ENCODE data around the gene CFAP77. TPM values are rescaled to one million over a fixed set of nuclear protein-coding genes. Genes with fewer than 3 reads are reported as not detected.

Gene CFAP77
- total RNA-seq, 4 donors from 2014 or later, result not detected

DNA sequence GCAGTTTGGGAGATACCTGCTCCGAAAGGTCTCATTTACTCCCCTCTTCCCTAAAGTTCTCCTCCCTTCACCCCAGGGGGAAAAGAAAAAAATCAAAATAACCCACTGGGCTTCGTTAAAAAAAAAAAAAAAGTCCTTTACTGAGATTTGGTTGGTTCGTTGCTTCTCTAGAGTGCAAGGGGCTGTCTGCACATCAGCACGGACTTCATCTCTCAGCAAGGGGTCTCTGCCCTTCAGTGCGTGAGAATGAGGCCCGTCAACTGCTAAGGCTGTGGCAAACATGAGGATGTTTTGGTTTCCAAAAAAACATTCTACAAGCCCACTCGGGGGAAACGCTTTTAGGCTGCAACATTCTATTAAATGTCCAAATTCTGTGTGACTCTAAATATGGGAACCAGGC, 182.4 kb downstream of the CFAP77 start:
- no peaks in the 10 kb centered on the region for H3K9me3 ChIP-seq
- no peak overlapping the region for H3K4me3 ChIP-seq
- H3K4me1 ChIP-seq, result peaks cover 0 to 14% (median 12%) of the 10 kb centered on the region in 4 donors
- in situ Hi-C loops (cut with MboI; ENCODE audit: low pct_ligation_motif_present in 1 of 4, low pct_unique_long_range_greater_than_20kb in 1 of 4, low sequenced_read_pairs in 3 of 4), result no loop called here
- H3K27me3 ChIP-seq, result peaks cover 52% of the 10 kb centered on the region
- WGBS, 2 donors (ENCODE audit: low coverage in 1 of 2), result 87 to 88% methylated on average over 7 to 8 of the region's 8 CpGs
- no peak overlapping the region for H3K27ac ChIP-seq
- intact Hi-C loops (cut with DNase I; ENCODE audit: low total_unique reads), result no loop called here
- H3K36me3 ChIP-seq, result peaks cover 0 to 9% (median 1%) of the 10 kb centered on the region in 4 donors
- no peak for DNase-seq
- TF ChIP-seq, protein P1, sequence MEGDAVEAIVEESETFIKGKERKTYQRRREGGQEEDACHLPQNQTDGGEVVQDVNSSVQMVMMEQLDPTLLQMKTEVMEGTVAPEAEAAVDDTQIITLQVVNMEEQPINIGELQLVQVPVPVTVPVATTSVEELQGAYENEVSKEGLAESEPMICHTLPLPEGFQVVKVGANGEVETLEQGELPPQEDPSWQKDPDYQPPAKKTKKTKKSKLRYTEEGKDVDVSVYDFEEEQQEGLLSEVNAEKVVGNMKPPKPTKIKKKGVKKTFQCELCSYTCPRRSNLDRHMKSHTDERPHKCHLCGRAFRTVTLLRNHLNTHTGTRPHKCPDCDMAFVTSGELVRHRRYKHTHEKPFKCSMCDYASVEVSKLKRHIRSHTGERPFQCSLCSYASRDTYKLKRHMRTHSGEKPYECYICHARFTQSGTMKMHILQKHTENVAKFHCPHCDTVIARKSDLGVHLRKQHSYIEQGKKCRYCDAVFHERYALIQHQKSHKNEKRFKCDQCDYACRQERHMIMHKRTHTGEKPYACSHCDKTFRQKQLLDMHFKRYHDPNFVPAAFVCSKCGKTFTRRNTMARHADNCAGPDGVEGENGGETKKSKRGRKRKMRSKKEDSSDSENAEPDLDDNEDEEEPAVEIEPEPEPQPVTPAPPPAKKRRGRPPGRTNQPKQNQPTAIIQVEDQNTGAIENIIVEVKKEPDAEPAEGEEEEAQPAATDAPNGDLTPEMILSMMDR (IDR thresholded peaks at IDR 0.05), result no peak
- no peak for TF ChIP-seq EP300 (IDR thresholded peaks at IDR 0.05; ENCODE audit: low read depth)
- no peak for TF ChIP-seq POLR2AphosphoS5 (IDR thresholded peaks at IDR 0.05)
- no peak for TF ChIP-seq POLR2A (IDR thresholded peaks at IDR 0.05)

DNA sequence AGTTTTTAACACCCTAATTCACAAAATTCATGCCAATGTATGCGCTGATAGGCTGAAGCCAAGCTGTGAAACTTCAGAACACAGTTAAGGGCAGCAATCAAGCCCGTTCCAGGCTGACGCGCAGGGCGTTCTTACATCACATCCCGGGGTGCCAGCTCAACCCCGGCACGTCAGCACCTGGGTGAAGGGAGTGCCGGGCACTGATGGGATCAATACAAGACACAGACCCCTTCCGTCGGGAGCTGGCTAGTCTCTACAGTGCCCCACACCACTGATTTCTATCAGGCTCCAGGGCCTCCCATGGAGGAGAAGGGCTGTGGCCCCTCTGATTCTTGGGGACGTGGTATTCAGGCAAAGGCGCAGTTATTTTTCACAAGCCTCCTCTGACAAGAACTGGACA, 184.4 kb downstream of the CFAP77 start:
- H3K27me3 ChIP-seq, result peaks cover 33% of the 10 kb centered on the region
- intact Hi-C loops (cut with DNase I; ENCODE audit: low total_unique reads), result no loop called here
- H3K36me3 ChIP-seq, result peaks cover 0 to 9% (median 1%) of the 10 kb centered on the region in 4 donors

DNA sequence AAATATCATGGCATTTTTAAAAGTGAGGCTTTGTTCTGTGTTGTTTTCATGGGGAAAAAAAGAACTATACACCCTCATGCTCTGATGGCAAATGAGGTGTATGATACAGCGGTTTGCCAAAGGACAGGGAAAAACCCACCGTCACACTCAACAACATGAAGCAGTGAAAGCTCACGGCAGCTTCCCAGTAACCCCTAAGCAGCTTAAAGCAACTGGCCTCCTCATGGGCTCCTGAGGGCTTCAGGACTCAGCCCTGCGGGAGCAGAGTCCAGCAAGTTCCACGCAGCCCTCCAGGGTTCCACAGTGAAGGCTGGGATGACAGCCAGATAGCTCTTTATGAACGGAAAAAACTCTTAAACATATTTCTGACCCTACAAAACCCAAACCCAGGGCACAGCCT, 185.3 kb downstream of the CFAP77 start:
- H3K36me3 ChIP-seq, result peaks cover 0 to 9% (median 1%) of the 10 kb centered on the region in 4 donors
- no peak for TF ChIP-seq POLR2A (IDR thresholded peaks at IDR 0.05)
- TF ChIP-seq EP300 (IDR thresholded peaks at IDR 0.05; ENCODE audit: low read depth), result no peak
- TF ChIP-seq, protein P1 (IDR thresholded peaks at IDR 0.05), result no peak
- TF ChIP-seq POLR2AphosphoS5 (IDR thresholded peaks at IDR 0.05), result no peak
- H3K27me3 ChIP-seq, result peaks cover 24% of the 10 kb centered on the region
- peaks cover 0 to 5% (median under 1%) of the 10 kb centered on the region in 4 donors for H3K4me1 ChIP-seq
- no peak overlapping the region for H3K4me3 ChIP-seq
- H3K27ac ChIP-seq, result no peak overlapping the region
- no peaks in the 10 kb centered on the region for H3K9me3 ChIP-seq
- intact Hi-C loops (cut with DNase I; ENCODE audit: low total_unique reads) (no loop called here), in situ Hi-C loops (cut with MboI; ENCODE audit: low pct_ligation_motif_present in 1 of 4, low pct_unique_long_range_greater_than_20kb in 1 of 4, low sequenced_read_pairs in 3 of 4) (no loop called here)
- DNase-seq, result no peak
- WGBS, 2 donors (ENCODE audit: low coverage in 1 of 2), result 81 to 88% methylated on average over 4 to 6 of the region's 6 CpGs

More for the DNA sequence above, 184.4 kb downstream of the CFAP77 start:
- Histone ChIP-seq H3K4me3 (no peak overlapping the region), H3K27ac (no peak overlapping the region), H3K4me1 (peaks cover 0 to 14% (median 9%) of the 10 kb centered on the region in 4 donors), H3K9me3 (no peaks in the 10 kb centered on the region)
- 98% methylated on average over 10 of the region's 13 CpGs; no CpG with 5 or more reads in 1 of the 2 donors for WGBS, 2 donors (ENCODE audit: low coverage in 1 of 2)
- no peak for DNase-seq
- TF ChIP-seq, protein P1 (IDR thresholded peaks at IDR 0.05), result no peak
- TF ChIP-seq POLR2A (IDR thresholded peaks at IDR 0.05) (no peak), EP300 (IDR thresholded peaks at IDR 0.05; ENCODE audit: low read depth) (no peak), POLR2AphosphoS5 (IDR thresholded peaks at IDR 0.05) (no peak)
- in situ Hi-C loops (cut with MboI; ENCODE audit: low pct_ligation_motif_present in 1 of 4, low pct_unique_long_range_greater_than_20kb in 1 of 4, low sequenced_read_pairs in 3 of 4), result no loop called here

DNA sequence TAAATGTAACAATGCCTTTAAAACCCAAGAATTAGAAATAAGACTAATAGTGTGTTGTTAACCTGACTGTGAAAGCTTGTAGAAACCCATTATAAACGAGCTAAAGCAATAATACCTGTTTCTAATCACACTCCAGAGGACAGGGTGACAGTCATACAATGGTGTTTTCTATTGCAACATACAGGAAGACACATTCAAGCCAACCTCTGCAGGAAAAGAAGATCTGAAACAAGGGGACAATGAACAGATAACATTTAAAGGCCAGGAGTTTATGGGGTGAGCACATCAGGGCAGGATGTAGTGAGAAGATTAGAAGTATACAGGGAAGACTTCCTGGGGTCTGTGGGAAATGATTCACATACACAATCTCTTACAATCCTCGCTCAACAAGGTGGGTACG, 186.2 kb downstream of the CFAP77 start:
- H3K27me3 ChIP-seq, result peaks cover 15% of the 10 kb centered on the region
- H3K4me3 ChIP-seq, result no peak overlapping the region
- no peaks in the 10 kb centered on the region for H3K4me1 ChIP-seq
- no peak for DNase-seq
- 17 to 81% methylated on average over 1 to 3 of the region's 3 CpGs for WGBS, 2 donors (ENCODE audit: low coverage in 1 of 2)
- no peak overlapping the region for H3K27ac ChIP-seq
- H3K36me3 ChIP-seq, result peaks cover 0 to 9% (median 1%) of the 10 kb centered on the region in 4 donors
- no peaks in the 10 kb centered on the region for H3K9me3 ChIP-seq
- intact Hi-C loops (cut with DNase I; ENCODE audit: low total_unique reads) (no loop called here), in situ Hi-C loops (cut with MboI; ENCODE audit: low pct_ligation_motif_present in 1 of 4, low pct_unique_long_range_greater_than_20kb in 1 of 4, low sequenced_read_pairs in 3 of 4) (no loop called here)
- TF ChIP-seq, protein P1 (IDR thresholded peaks at IDR 0.05), result no peak
- no peak for TF ChIP-seq EP300 (IDR thresholded peaks at IDR 0.05; ENCODE audit: low read depth)
- no peak for TF ChIP-seq POLR2AphosphoS5 (IDR thresholded peaks at IDR 0.05)
- no peak for TF ChIP-seq POLR2A (IDR thresholded peaks at IDR 0.05)

Measured in transverse colon (tissue), 4 donors.